Panc1 (cell line): ENCODE data around the gene ZCCHC17. TPM values are rescaled to one million over a fixed set of nuclear protein-coding genes. Genes with fewer than 3 reads are reported as not detected.
A peak's percentile ranks its signal among the peaks of the same experiment; 100 is the strongest.

ENCODE experiments used
- ATAC-seq: fragments of 200-7000 bp; cut with Tn5 transposase; 2 replicates; pipeline ENCODE4 v1.9.1; 2020; ENCODE audit warnings: mild to moderate bottlenecking, moderate library complexity
- BruUV-seq: library from RNA; stranded (reverse); fragments of 400-500 nt; replicated peaks from 2 replicates; lab custom pipeline; 2021; lab: Mats Ljungman, UMichigan
- CTCF ChIA-PET: fragments of 300-600 bp; sonication (Branson Sonifier 250); formaldehyde crosslinking; loops from one replicate; lab custom pipeline; 2022; ENCODE audit warnings: antibody characterized with exemption; lab: Charles Lee
- POLR2A ChIA-PET: fragments of 300-600 bp; sonication (Branson Sonifier 250); formaldehyde crosslinking; loops from one replicate; lab custom pipeline; 2022; ENCODE audit warnings: antibody characterized with exemption; lab: Charles Lee
- DNase-seq: peaks from one replicate; pipeline ENCODE4 v3.0.0-alpha.2; 2010; ENCODE audit warnings: low read depth, low spot score
- H3K27ac ChIP-seq: 2 replicates; pipeline ENCODE4 v1.5.1; 2011; ENCODE audit warnings: mild to moderate bottlenecking, low read length, inconsistent platforms
- H3K27me3 ChIP-seq: fragments of 200-500 bp; sonication (Bioruptor generic); 2 replicates; pipeline ENCODE4 v1.6.0; 2014; ENCODE audit warnings: low read length, inconsistent platforms; ENCODE audit not compliant: control insufficient read depth, insufficient read depth
- H3K36me3 ChIP-seq: fragments of 200-500 bp; sonication (Bioruptor generic); 2 replicates; pipeline ENCODE4 v1.5.1; 2014; ENCODE audit warnings: inconsistent platforms, mild to moderate bottlenecking, low read length, moderate library complexity; ENCODE audit not compliant: control insufficient read depth, insufficient read depth
- H3K4me1 ChIP-seq: 2 replicates; pipeline ENCODE4 v1.5.1; 2011; ENCODE audit warnings: inconsistent platforms, mild to moderate bottlenecking, low read length, moderate library complexity; ENCODE audit not compliant: control insufficient read depth, insufficient read depth
- H3K4me3 ChIP-seq, 2 experiments: 2 replicates each; pipeline ENCODE4 v1.5.1; 2011 to 2012; ENCODE audit warnings: low read depth in 2 of 2, low read length in 2 of 2, mild to moderate bottlenecking in 2 of 2, inconsistent platforms in 1 of 2, moderate library complexity in 1 of 2
- H3K9me3 ChIP-seq: fragments of 200-500 bp; sonication (Bioruptor generic); 2 replicates; pipeline ENCODE4 v1.5.1; 2014; ENCODE audit warnings: low read depth, mild to moderate bottlenecking, inconsistent platforms, low read length, moderate library complexity; ENCODE audit not compliant: control insufficient read depth, insufficient read depth
- POLR2AphosphoS5 ChIP-seq: IDR thresholded peaks from 2 replicates; pipeline ENCODE4 v1.6.1; 2012; ENCODE audit warnings: mild to moderate bottlenecking, low read depth, low read length, moderate library complexity
- SIN3A ChIP-seq: IDR thresholded peaks from 2 replicates; pipeline ENCODE4 v1.6.1; 2012; ENCODE audit warnings: low read depth, mild to moderate bottlenecking, low read length, moderate library complexity, borderline replicate concordance; ENCODE audit not compliant: insufficient read depth
- TCF7L2 ChIP-seq: IDR thresholded peaks from 2 replicates; pipeline ENCODE4 v1.6.1; 2011; ENCODE audit warnings: mild to moderate bottlenecking, low read depth, low read length, inconsistent platforms
- in situ Hi-C: cut with HindIII; loops from 2 replicates; pipeline ENCODE4 v1.10.0; 2016; ENCODE audit warnings: low sequenced_read_pairs, low pct_unique_long_range_greater_than_20kb
- intact Hi-C: fragments of 100-400 bp; cut with micrococcal nuclease; formaldehyde crosslinking; loops from one replicate; pipeline ENCODE4 v1.10.0; 2022; ENCODE audit not compliant: unreplicated experiment
- total RNA-seq: library from RNA; stranded (reverse); gene quantifications from one replicate; pipeline ENCODE4 v1.2.1, GENCODE V29; 2021; ENCODE audit not compliant: unreplicated experiment
- TF ChIP-seq, protein P1 (sequence below), 2 experiments: IDR thresholded peaks; 2 replicates each; pipeline ENCODE4 v1.6.1; 2011 to 2012; ENCODE audit warnings: low read depth in 2 of 2, control low read depth in 1 of 2, low read length in 1 of 2, mild to moderate bottlenecking in 1 of 2, moderate library complexity in 1 of 2; ENCODE audit not compliant: insufficient read depth in 1 of 2
- TF ChIP-seq, protein P2 (sequence below): fragments of 450-650 bp; IDR thresholded peaks from 2 replicates; pipeline ENCODE4 v1.5.1; 2017; ENCODE audit warnings: mild to moderate bottlenecking

ZCCHC17 gene
- total RNA-seq, 1 experiment from 2014 or later = 30.6 TPM

DNA sequence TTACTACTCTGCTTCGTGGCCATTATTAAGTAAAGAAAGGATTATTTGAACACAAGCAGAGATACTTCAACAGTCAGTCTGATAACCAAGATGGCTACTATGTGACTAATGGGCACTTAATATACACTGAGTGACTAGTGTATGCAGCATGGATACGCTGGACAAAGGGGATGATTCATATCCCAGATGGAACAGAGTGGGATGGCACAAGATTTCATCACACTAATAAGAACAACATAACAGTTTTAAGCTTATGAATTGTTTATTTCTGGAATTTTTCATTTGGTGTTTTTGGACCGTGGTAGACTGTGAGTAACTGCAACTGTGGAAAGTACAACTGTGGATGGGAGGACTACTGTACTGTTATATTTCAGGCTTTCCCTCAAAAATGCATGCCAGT lies 9.4 kb downstream of the ZCCHC17 start:
- no peak overlapping the region for H3K27ac ChIP-seq
- no peak for TF ChIP-seq POLR2AphosphoS5
- TF ChIP-seq, protein P1, sequence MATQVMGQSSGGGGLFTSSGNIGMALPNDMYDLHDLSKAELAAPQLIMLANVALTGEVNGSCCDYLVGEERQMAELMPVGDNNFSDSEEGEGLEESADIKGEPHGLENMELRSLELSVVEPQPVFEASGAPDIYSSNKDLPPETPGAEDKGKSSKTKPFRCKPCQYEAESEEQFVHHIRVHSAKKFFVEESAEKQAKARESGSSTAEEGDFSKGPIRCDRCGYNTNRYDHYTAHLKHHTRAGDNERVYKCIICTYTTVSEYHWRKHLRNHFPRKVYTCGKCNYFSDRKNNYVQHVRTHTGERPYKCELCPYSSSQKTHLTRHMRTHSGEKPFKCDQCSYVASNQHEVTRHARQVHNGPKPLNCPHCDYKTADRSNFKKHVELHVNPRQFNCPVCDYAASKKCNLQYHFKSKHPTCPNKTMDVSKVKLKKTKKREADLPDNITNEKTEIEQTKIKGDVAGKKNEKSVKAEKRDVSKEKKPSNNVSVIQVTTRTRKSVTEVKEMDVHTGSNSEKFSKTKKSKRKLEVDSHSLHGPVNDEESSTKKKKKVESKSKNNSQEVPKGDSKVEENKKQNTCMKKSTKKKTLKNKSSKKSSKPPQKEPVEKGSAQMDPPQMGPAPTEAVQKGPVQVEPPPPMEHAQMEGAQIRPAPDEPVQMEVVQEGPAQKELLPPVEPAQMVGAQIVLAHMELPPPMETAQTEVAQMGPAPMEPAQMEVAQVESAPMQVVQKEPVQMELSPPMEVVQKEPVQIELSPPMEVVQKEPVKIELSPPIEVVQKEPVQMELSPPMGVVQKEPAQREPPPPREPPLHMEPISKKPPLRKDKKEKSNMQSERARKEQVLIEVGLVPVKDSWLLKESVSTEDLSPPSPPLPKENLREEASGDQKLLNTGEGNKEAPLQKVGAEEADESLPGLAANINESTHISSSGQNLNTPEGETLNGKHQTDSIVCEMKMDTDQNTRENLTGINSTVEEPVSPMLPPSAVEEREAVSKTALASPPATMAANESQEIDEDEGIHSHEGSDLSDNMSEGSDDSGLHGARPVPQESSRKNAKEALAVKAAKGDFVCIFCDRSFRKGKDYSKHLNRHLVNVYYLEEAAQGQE (IDR thresholded peaks at IDR 0.05; ENCODE audit: insufficient read depth in 1 of 2, low read depth in 2 of 2, low read length in 1 of 2) = no peak
- no peak for TF ChIP-seq TCF7L2
- TF ChIP-seq, protein P2, sequence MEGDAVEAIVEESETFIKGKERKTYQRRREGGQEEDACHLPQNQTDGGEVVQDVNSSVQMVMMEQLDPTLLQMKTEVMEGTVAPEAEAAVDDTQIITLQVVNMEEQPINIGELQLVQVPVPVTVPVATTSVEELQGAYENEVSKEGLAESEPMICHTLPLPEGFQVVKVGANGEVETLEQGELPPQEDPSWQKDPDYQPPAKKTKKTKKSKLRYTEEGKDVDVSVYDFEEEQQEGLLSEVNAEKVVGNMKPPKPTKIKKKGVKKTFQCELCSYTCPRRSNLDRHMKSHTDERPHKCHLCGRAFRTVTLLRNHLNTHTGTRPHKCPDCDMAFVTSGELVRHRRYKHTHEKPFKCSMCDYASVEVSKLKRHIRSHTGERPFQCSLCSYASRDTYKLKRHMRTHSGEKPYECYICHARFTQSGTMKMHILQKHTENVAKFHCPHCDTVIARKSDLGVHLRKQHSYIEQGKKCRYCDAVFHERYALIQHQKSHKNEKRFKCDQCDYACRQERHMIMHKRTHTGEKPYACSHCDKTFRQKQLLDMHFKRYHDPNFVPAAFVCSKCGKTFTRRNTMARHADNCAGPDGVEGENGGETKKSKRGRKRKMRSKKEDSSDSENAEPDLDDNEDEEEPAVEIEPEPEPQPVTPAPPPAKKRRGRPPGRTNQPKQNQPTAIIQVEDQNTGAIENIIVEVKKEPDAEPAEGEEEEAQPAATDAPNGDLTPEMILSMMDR = no peak
- no peak for TF ChIP-seq SIN3A
- ChIA-PET CTCF (no interaction called here), POLR2A (interaction anchor here (0.7 kb wide), 1 partner anchor 1149 kb away, joined by 3 read pairs; no protein-coding TSS in a partner anchor)
- H3K36me3 ChIP-seq = no peaks in the 10 kb centered on the region
- in situ Hi-C loops = no loop called here
- no peak overlapping the region for H3K4me3 ChIP-seq
- H3K27me3 ChIP-seq = no peaks in the 10 kb centered on the region
- H3K4me1 ChIP-seq = no peaks in the 10 kb centered on the region
- ATAC-seq (peak; percentile 65), DNase-seq (no peak)
- BruUV-seq = no TSS peak
- H3K9me3 ChIP-seq = no peaks in the 10 kb centered on the region
- intact Hi-C loops = no loop called here

DNA sequence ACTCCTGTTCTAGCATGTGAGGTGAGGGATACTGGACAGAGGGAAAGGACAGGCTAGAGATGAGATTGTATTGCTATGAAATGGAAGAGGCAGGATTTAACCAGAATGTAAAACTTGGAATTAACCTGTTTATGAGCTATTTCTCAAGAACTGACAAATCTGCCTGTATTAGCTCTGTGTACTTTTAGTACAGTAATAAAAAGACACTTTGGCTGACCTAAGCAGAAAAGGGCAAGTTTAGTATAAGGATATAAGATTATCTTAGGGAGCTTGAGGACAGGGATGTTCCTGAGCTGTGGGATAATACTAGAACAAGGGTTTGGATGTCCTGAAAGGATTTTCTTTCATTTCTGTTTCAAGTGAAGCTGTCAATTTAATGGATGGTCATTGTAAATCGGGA lies 11.2 kb downstream of the ZCCHC17 start:
- H3K27ac ChIP-seq = no peak overlapping the region
- in situ Hi-C loops (no loop called here), intact Hi-C loops (no loop called here)
- DNase-seq (no peak), ATAC-seq (no peak)
- BruUV-seq = no TSS peak
- no peaks in the 10 kb centered on the region for H3K36me3 ChIP-seq
- TF ChIP-seq TCF7L2 (no peak), POLR2AphosphoS5 (no peak), SIN3A (no peak)
- TF ChIP-seq, protein P1 (IDR thresholded peaks at IDR 0.05; ENCODE audit: insufficient read depth in 1 of 2, low read depth in 2 of 2, low read length in 1 of 2) = no peak
- TF ChIP-seq, protein P2 = no peak
- ChIA-PET POLR2A (no interaction called here), CTCF (no interaction called here)
- no peaks in the 10 kb centered on the region for H3K4me1 ChIP-seq
- H3K4me3 ChIP-seq = no peak overlapping the region
- no peaks in the 10 kb centered on the region for H3K9me3 ChIP-seq
- H3K27me3 ChIP-seq = no peaks in the 10 kb centered on the region
